HL-60 (cell line): ENCODE results near the gene THSD7A.

ENCODE experiments used
- POLR2AphosphoS5 ChIP-seq: IDR thresholded peaks from 2 replicates; pipeline ENCODE4 v1.6.1; 2012; ENCODE audit warnings: low read depth
- TF ChIP-seq, protein P1 (sequence below): IDR thresholded peaks from one replicate; pipeline ENCODE4 v1.5.1; 2011; ENCODE audit warnings: low read length, control low read depth, inconsistent platforms; ENCODE audit not compliant: insufficient read depth
- TF ChIP-seq, protein P2 (sequence below): IDR thresholded peaks from 2 replicates; pipeline ENCODE4 v1.6.1; 2012; ENCODE audit warnings: low read depth; ENCODE audit not compliant: insufficient replicate concordance

DNA sequence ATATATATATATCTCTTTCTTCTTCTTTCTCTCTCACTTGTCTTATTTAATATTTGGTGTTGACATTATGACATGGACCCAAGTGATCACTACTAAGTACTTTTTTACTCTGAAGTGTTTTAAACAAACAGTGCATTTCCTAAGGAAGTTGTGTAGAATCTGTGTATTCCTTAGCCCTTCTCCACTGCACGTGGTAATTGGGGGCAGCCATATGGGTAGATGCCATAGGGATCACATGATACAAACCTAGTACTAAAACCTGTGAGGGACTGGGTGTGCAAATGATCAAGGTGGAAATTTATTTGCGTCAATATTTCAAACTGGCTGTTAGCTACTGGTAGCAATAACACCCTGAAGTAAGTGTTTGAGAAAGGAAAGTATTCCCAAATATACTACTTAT, 25.0 kb downstream of the THSD7A start:
- TF ChIP-seq, protein P1, sequence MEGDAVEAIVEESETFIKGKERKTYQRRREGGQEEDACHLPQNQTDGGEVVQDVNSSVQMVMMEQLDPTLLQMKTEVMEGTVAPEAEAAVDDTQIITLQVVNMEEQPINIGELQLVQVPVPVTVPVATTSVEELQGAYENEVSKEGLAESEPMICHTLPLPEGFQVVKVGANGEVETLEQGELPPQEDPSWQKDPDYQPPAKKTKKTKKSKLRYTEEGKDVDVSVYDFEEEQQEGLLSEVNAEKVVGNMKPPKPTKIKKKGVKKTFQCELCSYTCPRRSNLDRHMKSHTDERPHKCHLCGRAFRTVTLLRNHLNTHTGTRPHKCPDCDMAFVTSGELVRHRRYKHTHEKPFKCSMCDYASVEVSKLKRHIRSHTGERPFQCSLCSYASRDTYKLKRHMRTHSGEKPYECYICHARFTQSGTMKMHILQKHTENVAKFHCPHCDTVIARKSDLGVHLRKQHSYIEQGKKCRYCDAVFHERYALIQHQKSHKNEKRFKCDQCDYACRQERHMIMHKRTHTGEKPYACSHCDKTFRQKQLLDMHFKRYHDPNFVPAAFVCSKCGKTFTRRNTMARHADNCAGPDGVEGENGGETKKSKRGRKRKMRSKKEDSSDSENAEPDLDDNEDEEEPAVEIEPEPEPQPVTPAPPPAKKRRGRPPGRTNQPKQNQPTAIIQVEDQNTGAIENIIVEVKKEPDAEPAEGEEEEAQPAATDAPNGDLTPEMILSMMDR, result no peak
- TF ChIP-seq POLR2AphosphoS5, result no peak
- TF ChIP-seq, protein P2, sequence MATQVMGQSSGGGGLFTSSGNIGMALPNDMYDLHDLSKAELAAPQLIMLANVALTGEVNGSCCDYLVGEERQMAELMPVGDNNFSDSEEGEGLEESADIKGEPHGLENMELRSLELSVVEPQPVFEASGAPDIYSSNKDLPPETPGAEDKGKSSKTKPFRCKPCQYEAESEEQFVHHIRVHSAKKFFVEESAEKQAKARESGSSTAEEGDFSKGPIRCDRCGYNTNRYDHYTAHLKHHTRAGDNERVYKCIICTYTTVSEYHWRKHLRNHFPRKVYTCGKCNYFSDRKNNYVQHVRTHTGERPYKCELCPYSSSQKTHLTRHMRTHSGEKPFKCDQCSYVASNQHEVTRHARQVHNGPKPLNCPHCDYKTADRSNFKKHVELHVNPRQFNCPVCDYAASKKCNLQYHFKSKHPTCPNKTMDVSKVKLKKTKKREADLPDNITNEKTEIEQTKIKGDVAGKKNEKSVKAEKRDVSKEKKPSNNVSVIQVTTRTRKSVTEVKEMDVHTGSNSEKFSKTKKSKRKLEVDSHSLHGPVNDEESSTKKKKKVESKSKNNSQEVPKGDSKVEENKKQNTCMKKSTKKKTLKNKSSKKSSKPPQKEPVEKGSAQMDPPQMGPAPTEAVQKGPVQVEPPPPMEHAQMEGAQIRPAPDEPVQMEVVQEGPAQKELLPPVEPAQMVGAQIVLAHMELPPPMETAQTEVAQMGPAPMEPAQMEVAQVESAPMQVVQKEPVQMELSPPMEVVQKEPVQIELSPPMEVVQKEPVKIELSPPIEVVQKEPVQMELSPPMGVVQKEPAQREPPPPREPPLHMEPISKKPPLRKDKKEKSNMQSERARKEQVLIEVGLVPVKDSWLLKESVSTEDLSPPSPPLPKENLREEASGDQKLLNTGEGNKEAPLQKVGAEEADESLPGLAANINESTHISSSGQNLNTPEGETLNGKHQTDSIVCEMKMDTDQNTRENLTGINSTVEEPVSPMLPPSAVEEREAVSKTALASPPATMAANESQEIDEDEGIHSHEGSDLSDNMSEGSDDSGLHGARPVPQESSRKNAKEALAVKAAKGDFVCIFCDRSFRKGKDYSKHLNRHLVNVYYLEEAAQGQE, result no peak
